Activated naive CD4-positive, alpha-beta T cell treated with anti-CD3 and anti-CD28 coated beads, Interleukin-2, amount 50 U/mL, for 24 hours (primary cell): ENCODE data around the gene FLRT3.

Source experiments
- H3K27ac Mint-ChIP-seq: one replicate; pipeline ENCODE4 v1.8.0; 2021; ENCODE audit warnings: mild to moderate bottlenecking, mixed read lengths
- H3K27me3 Mint-ChIP-seq: one replicate; pipeline ENCODE4 v1.8.0; 2021; ENCODE audit warnings: mixed read lengths
- H3K36me3 Mint-ChIP-seq: one replicate; pipeline ENCODE4 v1.8.0; 2021; ENCODE audit warnings: mixed read lengths
- H3K4me1 Mint-ChIP-seq: one replicate; pipeline ENCODE4 v1.8.0; 2021; ENCODE audit warnings: mixed read lengths
- H3K4me3 Mint-ChIP-seq: one replicate; pipeline ENCODE4 v1.8.0; 2021; ENCODE audit warnings: mild to moderate bottlenecking, mixed read lengths
- H3K9me3 Mint-ChIP-seq: one replicate; pipeline ENCODE4 v1.8.0; 2021; ENCODE audit warnings: mixed read lengths

FLRT3 gene

DNA sequence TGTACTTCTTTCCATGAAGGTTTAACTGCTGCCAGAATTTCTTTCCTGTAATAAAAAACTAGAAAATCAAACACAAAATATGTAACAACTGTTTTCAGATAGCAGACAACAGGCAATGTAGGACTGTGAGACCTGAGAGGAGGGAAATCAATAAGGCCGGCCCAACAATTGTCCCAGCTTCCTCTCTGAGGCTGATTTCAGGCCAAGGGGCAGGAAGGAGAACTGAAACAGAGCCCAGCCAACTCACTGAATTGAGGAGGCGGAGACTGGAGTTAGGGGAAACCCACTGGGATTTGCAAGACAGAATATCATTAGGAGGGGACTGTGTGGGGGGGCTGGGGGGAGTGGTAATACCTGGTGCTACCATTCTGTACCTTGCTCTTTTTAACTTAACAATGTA, 42.2 kb downstream of the FLRT3 start:
- Mint-ChIP-seq H3K4me1 (no peaks in the 10 kb centered on the region), H3K36me3 (no peaks in the 10 kb centered on the region), H3K27ac (no peak overlapping the region), H3K9me3 (no peaks in the 10 kb centered on the region), H3K27me3 (no peaks in the 10 kb centered on the region), H3K4me3 (no peak overlapping the region)

DNA sequence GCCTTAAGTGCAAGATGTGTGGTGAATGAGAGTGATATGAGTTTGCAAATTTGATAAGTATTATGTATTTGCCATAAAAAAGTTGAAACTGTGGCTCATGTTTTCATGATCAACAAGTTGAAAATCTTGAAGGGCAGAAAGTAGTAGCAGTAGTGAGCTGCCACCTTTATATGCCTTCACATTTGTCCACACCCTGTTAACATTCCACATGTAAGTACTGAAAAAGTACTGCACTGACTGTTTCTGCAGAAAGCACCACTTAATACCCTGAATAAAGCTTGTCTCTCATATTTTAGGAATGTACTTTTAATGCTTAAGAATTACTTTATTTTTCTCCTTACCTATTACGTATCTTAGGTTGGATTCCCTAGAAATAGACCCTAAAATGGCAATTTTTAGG, 45.9 kb downstream of the FLRT3 start:
- H3K27me3 Mint-ChIP-seq = no peaks in the 10 kb centered on the region
- H3K27ac Mint-ChIP-seq = no peak overlapping the region
- H3K4me1 Mint-ChIP-seq = no peaks in the 10 kb centered on the region
- peaks cover 3% of the 10 kb centered on the region for H3K9me3 Mint-ChIP-seq
- H3K36me3 Mint-ChIP-seq = no peaks in the 10 kb centered on the region
- H3K4me3 Mint-ChIP-seq = no peak overlapping the region

GRCh38 chr20:14288341-14289330, 48.8 kb downstream of the FLRT3 start:
- H3K36me3 Mint-ChIP-seq = no peaks in the 10 kb centered on the region
- no peak overlapping the region for H3K4me3 Mint-ChIP-seq
- no peaks in the 10 kb centered on the region for H3K4me1 Mint-ChIP-seq
- H3K9me3 Mint-ChIP-seq = peaks cover 3% of the 10 kb centered on the region
- no peaks in the 10 kb centered on the region for H3K27me3 Mint-ChIP-seq
- no peak overlapping the region for H3K27ac Mint-ChIP-seq

GRCh38 chr20:14284443-14284842, 53.0 kb downstream of the FLRT3 start:
- Mint-ChIP-seq H3K36me3 (no peaks in the 10 kb centered on the region), H3K4me3 (no peak overlapping the region), H3K4me1 (no peaks in the 10 kb centered on the region), H3K9me3 (peaks cover 3% of the 10 kb centered on the region), H3K27ac (no peak overlapping the region), H3K27me3 (no peaks in the 10 kb centered on the region)

GRCh38 chr20:14282140-14282539, 55.3 kb downstream of the FLRT3 start:
- no peak overlapping the region for H3K27ac Mint-ChIP-seq
- no peaks in the 10 kb centered on the region for H3K4me1 Mint-ChIP-seq
- H3K36me3 Mint-ChIP-seq = no peaks in the 10 kb centered on the region
- H3K27me3 Mint-ChIP-seq = no peaks in the 10 kb centered on the region
- H3K4me3 Mint-ChIP-seq = no peak overlapping the region
- H3K9me3 Mint-ChIP-seq = no peaks in the 10 kb centered on the region
